ENCODE data around the gene PACSIN1.

- no peak for TF ChIP-seq CTCF (conservative IDR thresholded peaks at IDR 0.05; ENCODE audit: low read depth, low read length)
- no peak for TF ChIP-seq POLR2A (IDR thresholded peaks at IDR 0.05; ENCODE audit: low read depth, low read length)
Measured at GRCh38 chr6:34438705-34439104, 27.2 kb upstream of the PACSIN1 start.
